GM23338 (cell line): Measurements from ENCODE around the gene CUTC.

ENCODE experiments used
- CREB1 ChIP-seq: fragments of 250-450 bp; sonication (Bioruptor Pico); IDR thresholded peaks from 2 replicates; pipeline ENCODE4 v1.5.0; 2020; ENCODE audit warnings: low read depth, mild to moderate bottlenecking, moderate library complexity
- CTCF ChIP-seq, 2 experiments: fragments of 200-600 bp in 1 of 2; sonication (generic) in 1 of 2; conservative IDR thresholded peaks; 2 replicates each; pipeline versions ENCODE4 v1.5.1 to v1.6.1; 2016 to 2017; ENCODE audit warnings: antibody characterized with exemption in 2 of 2, low read depth in 2 of 2, mild to moderate bottlenecking in 2 of 2, moderate library complexity in 1 of 2

- no peak for TF ChIP-seq CTCF (conservative IDR thresholded peaks at IDR 0.05; ENCODE audit: low read depth in 2 of 2)
- no peak for TF ChIP-seq CREB1 (CRISPR knock-in tag)
Measured at GRCh38 chr10:99695761-99696160, 36.3 kb upstream of the CUTC start.
